ENCODE data around the gene SEC24B. TPM values are rescaled to one million over a fixed set of nuclear protein-coding genes. Genes with fewer than 3 reads are reported as not detected.

The SEC24B gene
- total and polyA plus RNA-seq, 2 experiments from 2014 or later: 9.4 to 32.8 TPM

DNA sequence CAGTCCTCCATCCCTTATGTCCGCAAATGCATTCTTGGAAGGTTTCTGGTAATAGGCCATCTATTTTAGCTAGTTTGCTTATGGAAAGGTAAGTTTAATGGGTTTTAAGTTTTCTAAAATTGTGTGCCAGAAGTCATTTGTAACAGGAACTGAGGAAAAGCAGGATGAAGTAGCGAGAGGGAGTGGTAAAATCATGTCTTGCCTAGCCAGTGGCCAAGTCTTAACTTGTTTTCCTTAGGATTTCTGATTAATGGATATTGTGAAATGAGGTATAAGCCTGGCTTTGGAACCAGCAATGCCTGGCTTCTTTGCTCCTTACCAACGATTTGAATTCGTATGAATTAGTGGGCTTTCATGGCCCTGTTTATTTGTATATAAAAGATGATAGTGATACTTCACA lies 7.3 kb downstream of the SEC24B start:
- Histone ChIP-seq H3K4me2 (no peak overlapping the region), H4K20me1 (replicated peaks; ENCODE audit: insufficient read depth) (peaks cover 47% of the 10 kb centered on the region)

More for the DNA sequence above, 7.3 kb downstream of the SEC24B start:
- no peak for DNase-seq (ENCODE audit: low spot score)
- peak overlapping the region; percentile 16 for H3K27ac ChIP-seq (ENCODE audit: low read depth)
- no peaks in the 10 kb centered on the region for H3K9me2 ChIP-seq (ENCODE audit: insufficient read depth)
- Mint-ChIP-seq H3K27ac (no peak overlapping the region), H3K9me3 (peaks cover 5% of the 10 kb centered on the region), H3K36me3 (ENCODE audit: low read depth) (peaks cover 13% of the 10 kb centered on the region), H3K4me1 (peaks cover 51% of the 10 kb centered on the region), H3K27me3 (ENCODE audit: insufficient read depth, low read depth, poor library complexity) (peaks cover 4% of the 10 kb centered on the region), H3K4me3 (no peak overlapping the region)
- no peak for ATAC-seq
- H3K4me3 ChIP-seq: no peak overlapping the region
- peaks cover 100% of the 10 kb centered on the region for H3K79me2 ChIP-seq (replicated peaks; ENCODE audit: insufficient read depth)
- H3K4me1 ChIP-seq (ENCODE audit: insufficient read depth): peaks cover 6% of the 10 kb centered on the region
- no peak overlapping the region for H2AFZ ChIP-seq
- H3K27me3 ChIP-seq (ENCODE audit: insufficient read depth): no peaks in the 10 kb centered on the region
- TF ChIP-seq EZH2phosphoT487 (IDR thresholded peaks at IDR 0.05; ENCODE audit: unreplicated experiment): no peak
- TF ChIP-seq POLR2AphosphoS5 (IDR thresholded peaks at IDR 0.05; ENCODE audit: low read depth): no peak
- TF ChIP-seq, protein P1, sequence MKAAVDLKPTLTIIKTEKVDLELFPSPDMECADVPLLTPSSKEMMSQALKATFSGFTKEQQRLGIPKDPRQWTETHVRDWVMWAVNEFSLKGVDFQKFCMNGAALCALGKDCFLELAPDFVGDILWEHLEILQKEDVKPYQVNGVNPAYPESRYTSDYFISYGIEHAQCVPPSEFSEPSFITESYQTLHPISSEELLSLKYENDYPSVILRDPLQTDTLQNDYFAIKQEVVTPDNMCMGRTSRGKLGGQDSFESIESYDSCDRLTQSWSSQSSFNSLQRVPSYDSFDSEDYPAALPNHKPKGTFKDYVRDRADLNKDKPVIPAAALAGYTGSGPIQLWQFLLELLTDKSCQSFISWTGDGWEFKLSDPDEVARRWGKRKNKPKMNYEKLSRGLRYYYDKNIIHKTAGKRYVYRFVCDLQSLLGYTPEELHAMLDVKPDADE (IDR thresholded peaks at IDR 0.05): no peak
- no peak for TF ChIP-seq ZNF331 (CRISPR knock-in tag; IDR thresholded peaks at IDR 0.05; ENCODE audit: low read depth)
- no peak for TF ChIP-seq JUNB (IDR thresholded peaks at IDR 0.05; ENCODE audit: unreplicated experiment)
- no peak for TF ChIP-seq CREB1 (CRISPR knock-in tag; IDR thresholded peaks at IDR 0.05; ENCODE audit: low read depth)
- TF ChIP-seq CTCF (conservative IDR thresholded peaks at IDR 0.05; ENCODE audit: low read depth in 2 of 2): no peak
- TF ChIP-seq EZH2 (IDR thresholded peaks at IDR 0.05; ENCODE audit: low read depth, unreplicated experiment): no peak
- TF ChIP-seq ZNF462 (CRISPR knock-in tag; IDR thresholded peaks at IDR 0.05): no peak
- TF ChIP-seq NANOG (IDR thresholded peaks at IDR 0.05; ENCODE audit: borderline replicate concordance): no peak
- no peak for TF ChIP-seq ZNF114 (CRISPR knock-in tag; IDR thresholded peaks at IDR 0.05)
- TF ChIP-seq, protein P2, sequence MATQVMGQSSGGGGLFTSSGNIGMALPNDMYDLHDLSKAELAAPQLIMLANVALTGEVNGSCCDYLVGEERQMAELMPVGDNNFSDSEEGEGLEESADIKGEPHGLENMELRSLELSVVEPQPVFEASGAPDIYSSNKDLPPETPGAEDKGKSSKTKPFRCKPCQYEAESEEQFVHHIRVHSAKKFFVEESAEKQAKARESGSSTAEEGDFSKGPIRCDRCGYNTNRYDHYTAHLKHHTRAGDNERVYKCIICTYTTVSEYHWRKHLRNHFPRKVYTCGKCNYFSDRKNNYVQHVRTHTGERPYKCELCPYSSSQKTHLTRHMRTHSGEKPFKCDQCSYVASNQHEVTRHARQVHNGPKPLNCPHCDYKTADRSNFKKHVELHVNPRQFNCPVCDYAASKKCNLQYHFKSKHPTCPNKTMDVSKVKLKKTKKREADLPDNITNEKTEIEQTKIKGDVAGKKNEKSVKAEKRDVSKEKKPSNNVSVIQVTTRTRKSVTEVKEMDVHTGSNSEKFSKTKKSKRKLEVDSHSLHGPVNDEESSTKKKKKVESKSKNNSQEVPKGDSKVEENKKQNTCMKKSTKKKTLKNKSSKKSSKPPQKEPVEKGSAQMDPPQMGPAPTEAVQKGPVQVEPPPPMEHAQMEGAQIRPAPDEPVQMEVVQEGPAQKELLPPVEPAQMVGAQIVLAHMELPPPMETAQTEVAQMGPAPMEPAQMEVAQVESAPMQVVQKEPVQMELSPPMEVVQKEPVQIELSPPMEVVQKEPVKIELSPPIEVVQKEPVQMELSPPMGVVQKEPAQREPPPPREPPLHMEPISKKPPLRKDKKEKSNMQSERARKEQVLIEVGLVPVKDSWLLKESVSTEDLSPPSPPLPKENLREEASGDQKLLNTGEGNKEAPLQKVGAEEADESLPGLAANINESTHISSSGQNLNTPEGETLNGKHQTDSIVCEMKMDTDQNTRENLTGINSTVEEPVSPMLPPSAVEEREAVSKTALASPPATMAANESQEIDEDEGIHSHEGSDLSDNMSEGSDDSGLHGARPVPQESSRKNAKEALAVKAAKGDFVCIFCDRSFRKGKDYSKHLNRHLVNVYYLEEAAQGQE (IDR thresholded peaks at IDR 0.05; ENCODE audit: unreplicated experiment): no peak
- TF ChIP-seq STAT1 (IDR thresholded peaks at IDR 0.05; ENCODE audit: unreplicated experiment): no peak
- no peaks in the 10 kb centered on the region for H3F3A ChIP-seq (replicated peaks; ENCODE audit: low read depth)
- H3K36me3 ChIP-seq (ENCODE audit: insufficient read depth): no peaks in the 10 kb centered on the region

Measured in GM23338 (cell line).